IMR-90 (cell line): ENCODE data around the gene SPEG. TPM values are rescaled to one million over a fixed set of nuclear protein-coding genes. Genes with fewer than 3 reads are reported as not detected.

Experiments
- ATAC-seq: fragments of 200-7000 bp; cut with Tn5 transposase; 2 replicates; pipeline ENCODE4 v1.9.1; 2020; ENCODE audit warnings: low read depth, mild to moderate bottlenecking, moderate library complexity
- BruUV-seq: library from RNA; stranded (reverse); fragments of 400-500 nt; replicated peaks from 2 replicates; lab custom pipeline; 2021; lab: Mats Ljungman, UMichigan
- CTCF ChIA-PET: fragments of 300-600 bp; formaldehyde crosslinking; extraction: SDS; loops from one replicate; lab custom pipeline; 2021; ENCODE audit warnings: antibody characterized with exemption; lab: Yijun Ruan, JAX
- POLR2A ChIA-PET: fragments of 300-600 bp; sonication (Branson Sonifier 250); formaldehyde crosslinking; loops from one replicate; lab custom pipeline; 2022; ENCODE audit warnings: antibody characterized with exemption; ENCODE audit not compliant: unreplicated experiment; lab: Charles Lee
- DNase-seq: peaks from one replicate; pipeline ENCODE4 v3.0.0; 2013
- H2AFZ ChIP-seq: replicated peaks from 2 replicates; pipeline ENCODE3; 2013; ENCODE audit warnings: low read length, mild to moderate bottlenecking; ENCODE audit not compliant: poor library complexity
- H2AK5ac ChIP-seq: 2 replicates; pipeline ENCODE4 v1.6.1; 2013; ENCODE audit warnings: low read depth, low read length, inconsistent platforms
- H2AK9ac ChIP-seq: replicated peaks from 2 replicates; pipeline ENCODE3; 2013; ENCODE audit warnings: mild to moderate bottlenecking, low read depth, low read length, moderate library complexity; ENCODE audit not compliant: poor library complexity
- H2BK120ac ChIP-seq: 2 replicates; pipeline ENCODE4 v1.6.1; 2013; ENCODE audit warnings: low read depth, low read length, inconsistent platforms
- H2BK15ac ChIP-seq: 3 replicates; pipeline ENCODE4 v1.6.1; 2013; ENCODE audit warnings: low read depth, low read length, inconsistent platforms
- H2BK20ac ChIP-seq: 2 replicates; pipeline ENCODE4 v1.6.1; 2013; ENCODE audit warnings: low read depth, mild to moderate bottlenecking, inconsistent platforms, low read length, moderate library complexity
- H2BK5ac ChIP-seq: 2 replicates; pipeline ENCODE4 v1.6.1; 2013; ENCODE audit warnings: mild to moderate bottlenecking, low read depth, low read length, inconsistent platforms; ENCODE audit not compliant: poor library complexity, severe bottlenecking
- H3K14ac ChIP-seq: replicated peaks from 2 replicates; pipeline ENCODE4 v1.6.1; 2013; ENCODE audit warnings: low read depth, low read length, inconsistent platforms
- H3K18ac ChIP-seq: 2 replicates; pipeline ENCODE4 v1.6.1; 2013; ENCODE audit warnings: low read depth, low read length, control low read depth
- H3K23ac ChIP-seq: 2 replicates; pipeline ENCODE4 v1.6.1; 2013; ENCODE audit warnings: low read depth, low read length, inconsistent platforms
- H3K27ac ChIP-seq: 2 replicates; pipeline ENCODE4 v1.5.1; 2013; ENCODE audit warnings: mild to moderate bottlenecking, control low read depth, low read length; ENCODE audit not compliant: insufficient read depth
- H3K27me3 ChIP-seq: 2 replicates; pipeline ENCODE4 v1.6.1; 2013; ENCODE audit warnings: low read length; ENCODE audit not compliant: control insufficient read depth, insufficient read depth
- H3K36me3 ChIP-seq: 2 replicates; pipeline ENCODE4 v1.6.1; 2013; ENCODE audit warnings: low read length, mixed read lengths; ENCODE audit not compliant: control insufficient read depth, insufficient read depth
- H3K4ac ChIP-seq: 2 replicates; pipeline ENCODE4 v1.6.1; 2013; ENCODE audit warnings: low read depth, low read length, inconsistent platforms
- H3K4me1 ChIP-seq: 2 replicates; pipeline ENCODE4 v1.6.1; 2013; ENCODE audit warnings: low read length, mixed read lengths; ENCODE audit not compliant: control insufficient read depth, insufficient read depth
- H3K4me2 ChIP-seq: 2 replicates; pipeline ENCODE4 v1.6.1; 2013; ENCODE audit warnings: low read depth, mild to moderate bottlenecking, control low read depth, low read length, moderate library complexity
- H3K4me3 ChIP-seq: 2 replicates; pipeline ENCODE4 v1.5.1; 2013; ENCODE audit warnings: low read depth, mild to moderate bottlenecking, control low read depth, low read length, moderate library complexity; ENCODE audit not compliant: insufficient read depth
- H3K56ac ChIP-seq: 2 replicates; pipeline ENCODE4 v1.6.1; 2013; ENCODE audit warnings: low read length, inconsistent platforms; ENCODE audit not compliant: insufficient read depth; ENCODE audit errors: extremely low read depth
- H3K79me1 ChIP-seq, 2 experiments: 2 replicates each; pipeline ENCODE4 v1.6.1; 2013; ENCODE audit warnings: low read length in 2 of 2, inconsistent platforms in 1 of 2, low read depth in 1 of 2
- H3K9ac ChIP-seq: 2 replicates; pipeline ENCODE4 v1.6.1; 2013; ENCODE audit warnings: low read depth, low read length, control low read depth
- H3K9me1 ChIP-seq: 2 replicates; pipeline ENCODE4 v1.6.1; 2013; ENCODE audit warnings: low read length, inconsistent platforms; ENCODE audit not compliant: insufficient read depth
- H3K9me3 ChIP-seq: 2 replicates; pipeline ENCODE4 v1.6.1; 2013; ENCODE audit warnings: low read length; ENCODE audit not compliant: control insufficient read depth, insufficient read depth
- H4K20me1 ChIP-seq: 2 replicates; pipeline ENCODE4 v1.6.1; 2013; ENCODE audit warnings: low read length, inconsistent platforms; ENCODE audit not compliant: insufficient read depth
- H4K5ac ChIP-seq: 2 replicates; pipeline ENCODE4 v1.6.1; 2013; ENCODE audit warnings: mild to moderate bottlenecking, low read depth, low read length, control low read depth
- H4K8ac ChIP-seq, 2 experiments: 2 replicates each; pipeline ENCODE4 v1.6.1; 2013; ENCODE audit warnings: low read depth in 2 of 2, low read length in 2 of 2, control low read depth in 1 of 2, inconsistent platforms in 1 of 2
- H4K91ac ChIP-seq: 2 replicates; pipeline ENCODE4 v1.6.1; 2013; ENCODE audit warnings: low read depth, low read length, inconsistent platforms; ENCODE audit not compliant: insufficient read depth
- BHLHE40 ChIP-seq: fragments of 150-350 bp; IDR thresholded peaks from 2 replicates; pipeline ENCODE4 v1.6.1; 2016; ENCODE audit warnings: mild to moderate bottlenecking, low read depth, low read length
- MAFK ChIP-seq: IDR thresholded peaks from 2 replicates; pipeline ENCODE4 v1.6.1; 2012; ENCODE audit warnings: low read depth, low read length, improper control_type of control experiment
- MAZ ChIP-seq: IDR thresholded peaks from 2 replicates; pipeline ENCODE4 v1.6.1; 2012; ENCODE audit warnings: low read depth, mild to moderate bottlenecking, low read length, improper control_type of control experiment, moderate library complexity, borderline replicate concordance
- NFE2L2 ChIP-seq: fragments of 150-350 bp; IDR thresholded peaks from 2 replicates; pipeline ENCODE4 v1.6.1; 2016; ENCODE audit warnings: low read depth, mild to moderate bottlenecking, low read length
- RFX5 ChIP-seq: IDR thresholded peaks from 2 replicates; pipeline ENCODE4 v1.8.0; 2012; ENCODE audit warnings: low read depth, mild to moderate bottlenecking, low read length, moderate library complexity
- WGBS, 2 experiments: methylation state at CpG; one replicate each; pipeline versions ENCODE4 v1.1.5 to v1.1.7; 2013; ENCODE audit warnings: missing lambda C conversion rate in 2 of 2; ENCODE audit not compliant: insufficient read length in 1 of 2; ENCODE audit errors: extremely low coverage in 2 of 2; 5-methylcytosine and 5-hydroxymethylcytosine counted together
- dilution Hi-C: fragments of 300-500 bp; cut with HindIII; formaldehyde crosslinking; loops from one replicate; pipeline ENCODE4 v1.14.3; 2018; ENCODE audit warnings: low sequenced_read_pairs; ENCODE audit not compliant: unreplicated experiment
- in situ Hi-C: fragments of 300-500 bp; cut with MboI; formaldehyde crosslinking; loops from 3 replicates; pipeline ENCODE4 v1.14.3; 2019; ENCODE audit warnings: low sequenced_read_pairs, inconsistent platforms, mixed read lengths
- intact Hi-C: fragments of 100-400 bp; cut with micrococcal nuclease; formaldehyde crosslinking; loops from 2 replicates; pipeline ENCODE4 v1.10.0; 2022
- polyA plus RNA-seq, 3 experiments: library from polyadenylated mRNA; depleted of rRNA; stranded (reverse); fragments of >200 nt; gene quantifications; 2 replicates each; pipeline ENCODE4 v1.2.3, GENCODE V29; 2012; ENCODE audit warnings: low replicate concordance in 1 of 3
- total RNA-seq: library from RNA; depleted of rRNA; stranded (reverse); fragments of >200 nt; gene quantifications from 2 replicates; pipeline ENCODE4 v1.2.3, GENCODE V29; 2012
- TF ChIP-seq, protein P1 (sequence below): fragments of 150-350 bp; IDR thresholded peaks from 2 replicates; pipeline ENCODE4 v1.6.1; 2016; ENCODE audit warnings: low read depth, mild to moderate bottlenecking, low read length, moderate library complexity, borderline replicate concordance
- TF ChIP-seq, protein P2 (sequence below): fragments of 150-350 bp; IDR thresholded peaks from 2 replicates; pipeline ENCODE4 v1.6.1; 2017; ENCODE audit warnings: mild to moderate bottlenecking, antibody characterized with exemption, low read length, low read depth

SPEG gene
- total and polyA plus RNA-seq, 2 of the 4 experiments (the other 2 are of a cell fraction) = 6.8 to 81.6 TPM

DNA sequence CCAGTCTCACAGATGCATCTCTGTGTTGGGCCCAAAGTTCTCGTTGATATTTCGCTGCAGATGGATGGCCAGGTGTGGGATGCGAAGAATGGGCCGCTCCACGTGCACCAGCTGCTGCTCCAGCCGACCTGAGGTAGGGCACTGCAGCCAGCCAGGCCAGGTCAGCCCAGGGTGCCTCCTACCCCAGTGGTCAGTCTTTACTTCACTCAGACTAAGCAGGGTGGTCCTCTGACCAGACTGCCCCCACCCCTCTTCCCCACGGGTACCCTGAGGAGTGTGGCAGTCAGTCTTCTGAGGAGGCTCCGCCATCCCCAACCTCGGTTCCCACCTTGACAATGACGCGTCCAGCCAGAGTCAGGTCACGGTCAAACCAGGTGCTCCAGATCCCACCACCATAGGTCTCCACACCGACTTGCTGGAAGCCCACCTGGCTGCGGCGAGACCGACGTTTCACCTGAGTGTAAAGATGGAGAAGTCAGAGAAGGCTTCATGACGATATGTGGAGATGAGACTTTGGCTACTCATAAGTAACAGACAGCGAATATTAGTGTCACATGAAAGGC lies 48.6 kb upstream of the SPEG start:
- TF ChIP-seq, protein P1, sequence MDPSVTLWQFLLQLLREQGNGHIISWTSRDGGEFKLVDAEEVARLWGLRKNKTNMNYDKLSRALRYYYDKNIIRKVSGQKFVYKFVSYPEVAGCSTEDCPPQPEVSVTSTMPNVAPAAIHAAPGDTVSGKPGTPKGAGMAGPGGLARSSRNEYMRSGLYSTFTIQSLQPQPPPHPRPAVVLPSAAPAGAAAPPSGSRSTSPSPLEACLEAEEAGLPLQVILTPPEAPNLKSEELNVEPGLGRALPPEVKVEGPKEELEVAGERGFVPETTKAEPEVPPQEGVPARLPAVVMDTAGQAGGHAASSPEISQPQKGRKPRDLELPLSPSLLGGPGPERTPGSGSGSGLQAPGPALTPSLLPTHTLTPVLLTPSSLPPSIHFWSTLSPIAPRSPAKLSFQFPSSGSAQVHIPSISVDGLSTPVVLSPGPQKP = no peak
- TF ChIP-seq MAFK = no peak
- no peak for TF ChIP-seq RFX5
- TF ChIP-seq BHLHE40 = no peak
- TF ChIP-seq, protein P2, sequence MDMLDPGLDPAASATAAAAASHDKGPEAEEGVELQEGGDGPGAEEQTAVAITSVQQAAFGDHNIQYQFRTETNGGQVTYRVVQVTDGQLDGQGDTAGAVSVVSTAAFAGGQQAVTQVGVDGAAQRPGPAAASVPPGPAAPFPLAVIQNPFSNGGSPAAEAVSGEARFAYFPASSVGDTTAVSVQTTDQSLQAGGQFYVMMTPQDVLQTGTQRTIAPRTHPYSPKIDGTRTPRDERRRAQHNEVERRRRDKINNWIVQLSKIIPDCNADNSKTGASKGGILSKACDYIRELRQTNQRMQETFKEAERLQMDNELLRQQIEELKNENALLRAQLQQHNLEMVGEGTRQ = no peak
- TF ChIP-seq NFE2L2 = no peak
- no peak for TF ChIP-seq MAZ
- H3K14ac ChIP-seq = no peak overlapping the region
- H3K36me3 ChIP-seq = peaks cover 45% of the 10 kb centered on the region
- H3K27me3 ChIP-seq = no peaks in the 10 kb centered on the region
- no peak overlapping the region for H3K56ac ChIP-seq
- peak overlapping the region; percentile 59 for H3K23ac ChIP-seq
- no peak overlapping the region for H4K91ac ChIP-seq
- peak overlapping the region; percentile 21 for H2BK5ac ChIP-seq
- no peak for DNase-seq
- no peak overlapping the region for H2AK9ac ChIP-seq
- no peak overlapping the region for H3K18ac ChIP-seq
- dilution Hi-C loops = no loop called here
- H3K9me3 ChIP-seq = no peaks in the 10 kb centered on the region
- peaks cover 28% of the 10 kb centered on the region for H3K4me1 ChIP-seq
- no TSS peak for BruUV-seq
- WGBS, 2 experiments = no CpG with 5 or more reads among the region's 19 CpGs
- peaks cover 15 to 22% of the 10 kb centered on the region in 2 experiments for H3K79me1 ChIP-seq
- H3K4ac ChIP-seq = no peak overlapping the region; the same call in 1 of the 2 replicates
- no peak overlapping the region for H2BK15ac ChIP-seq
- ChIA-PET POLR2A (interaction anchor here (0.6 kb wide), 1 partner anchor 168 kb away, joined by 4 read pairs; no protein-coding TSS in a partner anchor), CTCF (interaction anchor here (1.7 kb wide), 1 partner anchor 74 kb away, joined by 5 read pairs; no protein-coding TSS in a partner anchor)
- no peak overlapping the region for H4K8ac ChIP-seq
- no peak overlapping the region for H2AFZ ChIP-seq
- in situ Hi-C loops = no loop called here
- H3K4me3 ChIP-seq = peak overlapping the region; percentile 63; the same call in 1 of the 2 replicates
- H2BK20ac ChIP-seq = no peak overlapping the region
- H3K4me2 ChIP-seq = peak overlapping the region; percentile 85
- H2BK120ac ChIP-seq = no peak overlapping the region
- no peak for ATAC-seq
- H3K27ac ChIP-seq = peak overlapping the region; percentile 3; the same call in 1 of the 2 replicates
- no peaks in the 10 kb centered on the region for H4K20me1 ChIP-seq
- H3K9ac ChIP-seq = no peak overlapping the region
- H2AK5ac ChIP-seq = peak overlapping the region; percentile 78; the same call in 1 of the 2 replicates
- peaks cover 14% of the 10 kb centered on the region for H3K9me1 ChIP-seq
- intact Hi-C loops = loop anchor here (5.0 kb wide), 1 partner anchor 209 kb away; the partner anchor contains the start of genes CNPPD1 and RETREG2
- H4K5ac ChIP-seq = no peak overlapping the region
